Measurements from ENCODE around the gene CHRNB1.

- TF ChIP-seq EZH2phosphoT487 (IDR thresholded peaks at IDR 0.05): no peak
- TF ChIP-seq CTCF (IDR thresholded peaks at IDR 0.05): no peak
- no peak for TF ChIP-seq EZH2 (IDR thresholded peaks at IDR 0.05)
These were observed 16.3 kb upstream of the CHRNB1 start, which contains the start of gene SPEM3 for GRCh38 chr17:7428557-7428956.
